ENCODE measurements around the gene BBS5. TPM values are rescaled to one million over a fixed set of nuclear protein-coding genes. Genes with fewer than 3 reads are reported as not detected.
A peak's percentile ranks its signal among the peaks of the same experiment; 100 is the strongest.
"Not testable (repeated sequence)": the region's sequence is repeated elsewhere in the genome, so short reads cannot be mapped to it uniquely, and the experiment has no call there.

The BBS5 gene
- total RNA-seq, 3 donors from 2014 or later = 6.6 to 9.2 (median 7.9) TPM

GRCh38 chr2:169520896-169521295 lies 41.6 kb downstream of the BBS5 start:
- no peak for TF ChIP-seq POLR2A (IDR thresholded peaks at IDR 0.05)
- TF ChIP-seq CTCF (IDR thresholded peaks at IDR 0.05) = no peak
- no peak for TF ChIP-seq POLR2AphosphoS5 (IDR thresholded peaks at IDR 0.05)
- Histone ChIP-seq H3K4me3 (no peak overlapping the region), H3K27ac (no peak overlapping the region), H3K27me3 (no peaks in the 10 kb centered on the region), H3K9me3 (no peaks in the 10 kb centered on the region), H3K4me1 (no peaks in the 10 kb centered on the region), H3K36me3 (peaks cover 4% of the 10 kb centered on the region)
- intact Hi-C loops (cut with DNase I; ENCODE audit: low total_unique reads) = no loop called here
- no peak for DNase-seq (ENCODE audit: low spot score in 2 of 2)

- H3K4me1 ChIP-seq = no peaks in the 10 kb centered on the region
- H3K27ac ChIP-seq = no peak overlapping the region
- H3K4me3 ChIP-seq = no peak overlapping the region
- H3K27me3 ChIP-seq = no peaks in the 10 kb centered on the region
- DNase-seq (ENCODE audit: low spot score in 2 of 2) = no peak
- no peaks in the 10 kb centered on the region for H3K9me3 ChIP-seq
- H3K36me3 ChIP-seq = peaks cover 5% of the 10 kb centered on the region
- TF ChIP-seq POLR2AphosphoS5 (IDR thresholded peaks at IDR 0.05) (no peak), CTCF (IDR thresholded peaks at IDR 0.05) (no peak), POLR2A (IDR thresholded peaks at IDR 0.05) (no peak)
- intact Hi-C loops (cut with DNase I; ENCODE audit: low total_unique reads) = no loop called here
Observed at GRCh38 chr2:169523681-169524080, 44.4 kb downstream of the BBS5 start.

- DNase-seq (ENCODE audit: low spot score in 2 of 2) = no peak
- H3K36me3 ChIP-seq = peaks cover 5% of the 10 kb centered on the region
- H3K4me3 ChIP-seq = no peak overlapping the region
- TF ChIP-seq POLR2AphosphoS5 (IDR thresholded peaks at IDR 0.05) (no peak), CTCF (IDR thresholded peaks at IDR 0.05) (no peak), POLR2A (IDR thresholded peaks at IDR 0.05) (no peak)
- H3K27ac ChIP-seq = no peak overlapping the region
- no peaks in the 10 kb centered on the region for H3K27me3 ChIP-seq
- intact Hi-C loops (cut with DNase I; ENCODE audit: low total_unique reads) = no loop called here
- H3K9me3 ChIP-seq = no peaks in the 10 kb centered on the region
- no peaks in the 10 kb centered on the region for H3K4me1 ChIP-seq
Observed at GRCh38 chr2:169525434-169525833, 46.1 kb downstream of the BBS5 start.

GRCh38 chr2:169526451-169526850 lies 47.2 kb downstream of the BBS5 start:
- intact Hi-C loops (cut with DNase I; ENCODE audit: low total_unique reads) = no loop called here
- no peak for TF ChIP-seq CTCF (IDR thresholded peaks at IDR 0.05)
- TF ChIP-seq POLR2A (IDR thresholded peaks at IDR 0.05) = no peak
- TF ChIP-seq POLR2AphosphoS5 (IDR thresholded peaks at IDR 0.05) = no peak
- H3K4me1 ChIP-seq = no peaks in the 10 kb centered on the region
- no peaks in the 10 kb centered on the region for H3K27me3 ChIP-seq
- H3K9me3 ChIP-seq = no peaks in the 10 kb centered on the region
- peaks cover 5% of the 10 kb centered on the region for H3K36me3 ChIP-seq
- no peak overlapping the region for H3K27ac ChIP-seq
- no peak overlapping the region for H3K4me3 ChIP-seq
- no peak for DNase-seq (ENCODE audit: low spot score in 2 of 2)

- H3K27ac ChIP-seq = no peak overlapping the region
- intact Hi-C loops (cut with DNase I; ENCODE audit: low total_unique reads) = no loop called here
- peaks cover 5% of the 10 kb centered on the region for H3K36me3 ChIP-seq
- TF ChIP-seq POLR2A (IDR thresholded peaks at IDR 0.05) (no peak), CTCF (IDR thresholded peaks at IDR 0.05) (peak; percentile 62 to 80 (median 77))
- H3K9me3 ChIP-seq = no peaks in the 10 kb centered on the region
- peak in 1 of 2 donors; percentile 71 for DNase-seq (ENCODE audit: low spot score in 2 of 2)
- no peak overlapping the region for H3K4me3 ChIP-seq
- no peaks in the 10 kb centered on the region for H3K27me3 ChIP-seq
- H3K4me1 ChIP-seq = no peaks in the 10 kb centered on the region
Observed at GRCh38 chr2:169528271-169528701, 49.0 kb downstream of the BBS5 start.

- intact Hi-C loops (cut with DNase I; ENCODE audit: low total_unique reads); H3K27me3 ChIP-seq: not testable (repeated sequence)
Observed at GRCh38 chr2:169539460-169539859, 60.2 kb downstream of the BBS5 start.

More at GRCh38 chr2:169539460-169539859, 60.2 kb downstream of the BBS5 start:
- DNase-seq (ENCODE audit: low spot score in 2 of 2); H3K9me3 ChIP-seq; H3K27ac ChIP-seq; H3K4me3 ChIP-seq; H3K4me1 ChIP-seq; H3K36me3 ChIP-seq: not testable (repeated sequence)
